Hepatocyte (in vitro differentiated cells): ENCODE data around the gene GTPBP1. TPM values are rescaled to one million over a fixed set of nuclear protein-coding genes. Genes with fewer than 3 reads are reported as not detected.

ENCODE experiments used
- DNase-seq: peaks from one replicate; pipeline ENCODE4 v3.0.0-alpha.2; 2016; ENCODE audit warnings: low spot score
- H2AFZ ChIP-seq: fragments of 200-600 bp; sonication (generic); 2 replicates; pipeline ENCODE4 v1.6.0; 2016; ENCODE audit warnings: antibody characterized with exemption, mild to moderate bottlenecking
- H3K27ac ChIP-seq: fragments of 200-600 bp; sonication (generic); 2 replicates; pipeline ENCODE4 v1.5.1; 2016; ENCODE audit warnings: mild to moderate bottlenecking
- H3K27me3 ChIP-seq: fragments of 200-600 bp; sonication (generic); 2 replicates; pipeline ENCODE4 v1.6.1; 2016
- H3K36me3 ChIP-seq: fragments of 200-600 bp; sonication (generic); replicated peaks from 2 replicates; pipeline ENCODE4 v1.5.1; 2016; ENCODE audit warnings: low read depth; ENCODE audit not compliant: insufficient read depth
- H3K4me1 ChIP-seq: fragments of 200-600 bp; sonication (generic); 2 replicates; pipeline ENCODE4 v1.5.1; 2016; ENCODE audit warnings: mild to moderate bottlenecking, moderate library complexity; ENCODE audit not compliant: insufficient read depth
- H3K4me2 ChIP-seq: fragments of 200-600 bp; sonication (generic); 2 replicates; pipeline ENCODE4 v1.6.0; 2016
- H3K4me3 ChIP-seq: fragments of 200-600 bp; sonication (generic); 2 replicates; pipeline ENCODE4 v1.5.1; 2016; ENCODE audit warnings: mild to moderate bottlenecking
- H3K79me2 ChIP-seq: fragments of 200-600 bp; sonication (generic); 2 replicates; pipeline ENCODE4 v1.6.0; 2017; ENCODE audit warnings: mild to moderate bottlenecking
- H3K9me2 ChIP-seq: fragments of 200-600 bp; sonication (generic); replicated peaks from 2 replicates; pipeline ENCODE4 v1.6.0; 2017; ENCODE audit warnings: mild to moderate bottlenecking; ENCODE audit not compliant: insufficient read depth
- H3K9me3 ChIP-seq: fragments of 200-600 bp; sonication (generic); 2 replicates; pipeline ENCODE4 v1.5.1; 2016; ENCODE audit warnings: low read depth, mild to moderate bottlenecking
- H4K20me1 ChIP-seq: fragments of 200-600 bp; sonication (generic); 2 replicates; pipeline ENCODE4 v1.6.0; 2016; ENCODE audit warnings: mild to moderate bottlenecking; ENCODE audit not compliant: insufficient read depth, poor library complexity, severe bottlenecking
- EZH2 ChIP-seq: fragments of 200-600 bp; sonication (generic); IDR thresholded peaks from 2 replicates; pipeline ENCODE4 v1.6.1; 2016; ENCODE audit warnings: antibody characterized with exemption, mild to moderate bottlenecking, borderline replicate concordance
- EZH2phosphoT487 ChIP-seq: fragments of 200-600 bp; sonication (generic); IDR thresholded peaks from one replicate; pipeline ENCODE4 v1.6.1; 2018; ENCODE audit warnings: antibody characterized with exemption, mild to moderate bottlenecking, low read depth, moderate library complexity; ENCODE audit not compliant: unreplicated experiment, severe bottlenecking
- WGBS: methylation state at CpG from one replicate; pipeline ENCODE4 v1.1.6; 2016; ENCODE audit warnings: low lambda C conversion rate; ENCODE audit errors: missing lambda C conversion rate; 5-methylcytosine and 5-hydroxymethylcytosine counted together
- polyA plus RNA-seq: library from polyadenylated mRNA; unstranded; fragments of >200 nt; fragmentation: Nextera tagmentation; extraction: Ambion mirVana; gene quantifications from 2 replicates; pipeline ENCODE4 v1.2.1, GENCODE V29; 2016
- total RNA-seq: library from RNA; depleted of rRNA; stranded (reverse); fragments of >200 nt; gene quantifications from 2 replicates; pipeline ENCODE4 v1.2.3, GENCODE V29; 2014
- TF ChIP-seq, protein P1 (sequence below): fragments of 200-600 bp; sonication (generic); IDR thresholded peaks from 2 replicates; pipeline ENCODE4 v1.5.1; 2016; ENCODE audit warnings: antibody characterized with exemption, mild to moderate bottlenecking; ENCODE audit not compliant: poor library complexity

The GTPBP1 gene
- total and polyA plus RNA-seq, 2 experiments from 2014 or later: 28.6 to 36.8 TPM

DNA sequence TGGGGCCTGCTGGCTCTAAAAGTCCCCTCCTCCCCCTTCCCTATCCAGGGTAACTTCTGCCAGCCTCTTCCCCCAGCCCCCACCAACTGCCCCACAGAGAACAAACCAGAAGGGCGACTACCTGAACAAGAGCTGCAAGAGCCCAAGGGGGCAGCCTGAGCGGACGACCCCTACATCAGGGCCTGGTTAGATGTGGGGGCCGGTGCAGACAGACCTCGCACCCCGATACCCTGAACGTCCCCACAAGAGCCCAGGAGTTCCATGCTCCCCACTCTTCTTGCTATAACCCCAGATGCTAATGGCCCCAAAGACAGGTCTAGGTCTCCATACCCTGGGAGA lies 29.4 kb downstream of the GTPBP1 start:
- Histone ChIP-seq H3K4me1 (no peaks in the 10 kb centered on the region), H4K20me1 (no peaks in the 10 kb centered on the region), H3K79me2 (no peaks in the 10 kb centered on the region), H3K4me3 (no peak overlapping the region), H3K4me2 (no peak overlapping the region), H3K27ac (no peak overlapping the region), H3K27me3 (no peaks in the 10 kb centered on the region), H3K9me2 (no peaks in the 10 kb centered on the region), H3K36me3 (no peaks in the 10 kb centered on the region), H3K9me3 (no peaks in the 10 kb centered on the region), H2AFZ (no peak overlapping the region)
- TF ChIP-seq EZH2phosphoT487 (no peak), EZH2 (no peak)
- TF ChIP-seq, protein P1, sequence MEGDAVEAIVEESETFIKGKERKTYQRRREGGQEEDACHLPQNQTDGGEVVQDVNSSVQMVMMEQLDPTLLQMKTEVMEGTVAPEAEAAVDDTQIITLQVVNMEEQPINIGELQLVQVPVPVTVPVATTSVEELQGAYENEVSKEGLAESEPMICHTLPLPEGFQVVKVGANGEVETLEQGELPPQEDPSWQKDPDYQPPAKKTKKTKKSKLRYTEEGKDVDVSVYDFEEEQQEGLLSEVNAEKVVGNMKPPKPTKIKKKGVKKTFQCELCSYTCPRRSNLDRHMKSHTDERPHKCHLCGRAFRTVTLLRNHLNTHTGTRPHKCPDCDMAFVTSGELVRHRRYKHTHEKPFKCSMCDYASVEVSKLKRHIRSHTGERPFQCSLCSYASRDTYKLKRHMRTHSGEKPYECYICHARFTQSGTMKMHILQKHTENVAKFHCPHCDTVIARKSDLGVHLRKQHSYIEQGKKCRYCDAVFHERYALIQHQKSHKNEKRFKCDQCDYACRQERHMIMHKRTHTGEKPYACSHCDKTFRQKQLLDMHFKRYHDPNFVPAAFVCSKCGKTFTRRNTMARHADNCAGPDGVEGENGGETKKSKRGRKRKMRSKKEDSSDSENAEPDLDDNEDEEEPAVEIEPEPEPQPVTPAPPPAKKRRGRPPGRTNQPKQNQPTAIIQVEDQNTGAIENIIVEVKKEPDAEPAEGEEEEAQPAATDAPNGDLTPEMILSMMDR: no peak
- over 99% methylated on average over 7 of the region's 7 CpGs for WGBS
- no peak for DNase-seq

DNA sequence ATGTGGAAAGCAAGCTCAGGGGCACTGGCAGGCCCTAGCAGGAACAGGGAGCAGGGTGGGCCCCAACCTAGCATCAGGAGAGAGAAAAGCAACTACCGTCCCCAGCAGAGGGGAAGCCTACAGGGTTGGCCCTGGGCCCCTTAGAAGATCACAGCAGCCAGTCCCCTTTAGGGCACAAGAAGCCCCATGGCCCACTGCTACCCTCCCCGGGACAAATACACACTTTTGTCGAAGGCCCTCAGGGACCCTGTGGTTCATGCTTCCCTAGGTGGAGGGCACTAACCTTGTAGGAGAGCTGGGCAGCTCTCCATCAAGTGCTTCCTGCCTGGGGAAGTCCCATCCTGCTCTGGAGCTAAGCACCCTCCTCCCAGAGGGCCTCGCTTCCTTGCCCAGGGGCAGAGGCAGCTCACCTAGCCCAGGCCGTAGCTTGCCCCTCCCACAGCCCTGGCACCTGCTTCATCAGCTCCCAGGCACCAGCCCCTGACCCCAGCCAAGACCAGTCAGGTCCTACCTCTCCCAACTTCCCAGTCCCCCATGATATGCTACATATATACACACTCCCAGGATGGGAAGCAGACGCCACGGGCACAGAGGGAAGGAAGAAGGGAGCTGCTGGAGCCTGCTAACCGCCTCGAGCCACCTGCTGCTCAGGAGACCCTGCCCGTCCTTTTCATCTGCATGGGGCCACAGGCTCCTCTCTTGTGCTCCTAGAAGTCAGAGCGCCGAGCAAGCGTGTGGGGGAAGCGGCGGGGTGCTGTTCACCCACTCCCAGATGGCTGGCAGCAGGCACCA lies 29.9 kb downstream of the GTPBP1 start:
- H3K9me2 ChIP-seq: no peaks in the 10 kb centered on the region
- H3K27ac ChIP-seq: no peak overlapping the region
- WGBS: 90% methylated on average over 15 of the region's 15 CpGs
- H2AFZ ChIP-seq: no peak overlapping the region
- no peaks in the 10 kb centered on the region for H4K20me1 ChIP-seq
- H3K27me3 ChIP-seq: no peaks in the 10 kb centered on the region
- no peaks in the 10 kb centered on the region for H3K9me3 ChIP-seq
- H3K36me3 ChIP-seq: no peaks in the 10 kb centered on the region
- DNase-seq: no peak
- no peak for TF ChIP-seq EZH2
- TF ChIP-seq, protein P1: no peak
- TF ChIP-seq EZH2phosphoT487: no peak
- no peaks in the 10 kb centered on the region for H3K79me2 ChIP-seq
- no peak overlapping the region for H3K4me2 ChIP-seq
- no peaks in the 10 kb centered on the region for H3K4me1 ChIP-seq
- no peak overlapping the region for H3K4me3 ChIP-seq

DNA sequence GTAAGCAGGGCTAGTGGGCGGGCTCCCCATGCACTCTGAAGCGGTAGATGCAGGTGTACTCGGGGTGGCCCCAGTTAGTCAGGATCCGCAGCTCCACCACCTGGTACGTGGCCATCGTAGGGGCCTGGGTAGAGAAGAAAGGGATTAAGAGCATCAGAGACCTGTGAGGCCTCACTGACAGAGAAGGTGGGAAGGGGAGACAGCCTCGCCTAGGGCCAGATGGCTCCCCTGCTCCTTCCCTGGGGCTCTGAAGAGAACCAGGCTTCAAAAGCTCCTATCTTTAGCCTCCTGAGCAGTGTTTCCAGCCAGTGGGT lies 30.5 kb downstream of the GTPBP1 start:
- Histone ChIP-seq H3K4me2 (no peak overlapping the region), H3K27ac (no peak overlapping the region), H2AFZ (no peak overlapping the region), H3K4me1 (no peaks in the 10 kb centered on the region), H3K36me3 (no peaks in the 10 kb centered on the region), H3K9me3 (no peaks in the 10 kb centered on the region), H3K27me3 (no peaks in the 10 kb centered on the region), H3K79me2 (no peaks in the 10 kb centered on the region), H3K9me2 (no peaks in the 10 kb centered on the region), H4K20me1 (no peaks in the 10 kb centered on the region), H3K4me3 (no peak overlapping the region)
- DNase-seq: no peak
- TF ChIP-seq, protein P1: no peak
- TF ChIP-seq EZH2phosphoT487 (no peak), EZH2 (no peak)
- 92% methylated on average over 7 of the region's 7 CpGs for WGBS
